NB4 (cell line): ENCODE measurements around the gene MAGI2.
"Not testable (repeated sequence)": the region's sequence is repeated elsewhere in the genome, so short reads cannot be mapped to it uniquely, and the experiment has no call there.

ENCODE experiments used
- DNase-seq: peaks from one replicate; pipeline ENCODE4 v3.0.0; 2010; ENCODE audit warnings: low read depth
- H3K4me3 ChIP-seq: one replicate; pipeline ENCODE4 v1.5.1; 2011; ENCODE audit warnings: mild to moderate bottlenecking, low read depth, low read length, moderate library complexity
- MYC ChIP-seq: IDR thresholded peaks from 2 replicates; pipeline ENCODE4 v1.6.1; 2011; ENCODE audit warnings: low read depth, low read length
- POLR2A ChIP-seq: IDR thresholded peaks from 2 replicates; pipeline ENCODE4 v1.6.1; 2011; ENCODE audit warnings: mild to moderate bottlenecking; ENCODE audit not compliant: insufficient read length; ENCODE audit errors: extremely low read depth
- TF ChIP-seq, protein P1 (sequence below): IDR thresholded peaks from 2 replicates; pipeline ENCODE4 v1.6.1; 2011; ENCODE audit warnings: low read depth, low read length
- TF ChIP-seq, protein P2 (sequence below): IDR thresholded peaks from one replicate; pipeline ENCODE4 v1.5.1; 2012; ENCODE audit warnings: low read depth, low read length

MAGI2 gene

DNA sequence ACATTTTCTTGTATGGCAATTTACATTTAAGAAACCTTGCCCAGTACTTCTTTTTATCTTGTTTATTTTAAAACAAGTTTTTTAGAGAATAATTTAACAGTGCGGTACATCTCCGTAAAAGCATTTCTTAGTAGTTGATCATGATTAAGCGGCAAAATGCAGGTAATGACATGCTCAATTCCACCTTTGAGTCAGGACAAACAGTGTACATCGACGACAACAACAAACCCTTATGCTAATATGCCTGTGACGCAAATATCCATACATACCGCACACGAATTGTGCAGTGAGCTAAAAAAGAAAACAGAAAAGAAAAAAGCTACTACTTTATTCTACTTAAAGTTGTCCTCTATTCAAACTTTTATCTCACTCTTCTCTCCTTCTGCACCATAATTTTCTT is 1.9 kb downstream of the MAGI2 start:
- no peak for DNase-seq
- H3K4me3 ChIP-seq, result no peak overlapping the region

GRCh38 chr7:79442766-79443165 is 10.7 kb downstream of the MAGI2 start:
- not testable (repeated sequence) for DNase-seq, H3K4me3 ChIP-seq

More for the DNA sequence above, 1.9 kb downstream of the MAGI2 start:
- no peak for TF ChIP-seq MYC
- no peak for TF ChIP-seq POLR2A
- TF ChIP-seq, protein P1, sequence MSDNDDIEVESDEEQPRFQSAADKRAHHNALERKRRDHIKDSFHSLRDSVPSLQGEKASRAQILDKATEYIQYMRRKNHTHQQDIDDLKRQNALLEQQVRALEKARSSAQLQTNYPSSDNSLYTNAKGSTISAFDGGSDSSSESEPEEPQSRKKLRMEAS, result no peak
- TF ChIP-seq, protein P2, sequence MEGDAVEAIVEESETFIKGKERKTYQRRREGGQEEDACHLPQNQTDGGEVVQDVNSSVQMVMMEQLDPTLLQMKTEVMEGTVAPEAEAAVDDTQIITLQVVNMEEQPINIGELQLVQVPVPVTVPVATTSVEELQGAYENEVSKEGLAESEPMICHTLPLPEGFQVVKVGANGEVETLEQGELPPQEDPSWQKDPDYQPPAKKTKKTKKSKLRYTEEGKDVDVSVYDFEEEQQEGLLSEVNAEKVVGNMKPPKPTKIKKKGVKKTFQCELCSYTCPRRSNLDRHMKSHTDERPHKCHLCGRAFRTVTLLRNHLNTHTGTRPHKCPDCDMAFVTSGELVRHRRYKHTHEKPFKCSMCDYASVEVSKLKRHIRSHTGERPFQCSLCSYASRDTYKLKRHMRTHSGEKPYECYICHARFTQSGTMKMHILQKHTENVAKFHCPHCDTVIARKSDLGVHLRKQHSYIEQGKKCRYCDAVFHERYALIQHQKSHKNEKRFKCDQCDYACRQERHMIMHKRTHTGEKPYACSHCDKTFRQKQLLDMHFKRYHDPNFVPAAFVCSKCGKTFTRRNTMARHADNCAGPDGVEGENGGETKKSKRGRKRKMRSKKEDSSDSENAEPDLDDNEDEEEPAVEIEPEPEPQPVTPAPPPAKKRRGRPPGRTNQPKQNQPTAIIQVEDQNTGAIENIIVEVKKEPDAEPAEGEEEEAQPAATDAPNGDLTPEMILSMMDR, result no peak

GRCh38 chr7:79436378-79436777 is 17.1 kb downstream of the MAGI2 start:
- TF ChIP-seq POLR2A, result no peak
- TF ChIP-seq, protein P2, result no peak
- TF ChIP-seq, protein P1, result no peak
- no peak for TF ChIP-seq MYC
- DNase-seq, result no peak
- no peak overlapping the region for H3K4me3 ChIP-seq

DNA sequence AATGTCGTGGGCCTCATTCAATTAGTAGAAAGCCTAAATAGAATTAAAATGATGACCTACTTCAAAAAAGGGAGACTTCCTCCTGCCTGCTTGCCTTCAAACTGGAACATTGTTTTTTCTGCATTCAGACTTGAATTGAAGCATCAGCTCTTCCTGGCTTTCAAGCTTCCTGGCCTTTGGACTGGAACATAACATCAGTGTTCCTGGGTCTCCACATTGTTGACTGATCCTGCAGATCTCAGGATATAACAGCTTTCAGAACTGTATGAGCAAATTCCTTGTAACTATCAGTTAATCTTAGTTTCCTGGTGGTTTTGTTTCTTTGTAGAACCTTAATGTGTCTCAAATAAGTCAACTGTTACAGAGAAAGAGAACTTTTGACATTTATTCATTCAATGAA is 18.6 kb downstream of the MAGI2 start:
- TF ChIP-seq MYC (no peak), POLR2A (no peak)
- TF ChIP-seq, protein P1, result no peak
- TF ChIP-seq, protein P2, result no peak
- no peak for DNase-seq
- no peak overlapping the region for H3K4me3 ChIP-seq

GRCh38 chr7:79434098-79434497 is 19.4 kb downstream of the MAGI2 start:
- H3K4me3 ChIP-seq, result no peak overlapping the region
- TF ChIP-seq MYC, result no peak
- TF ChIP-seq, protein P1, result no peak
- TF ChIP-seq, protein P2, result no peak
- no peak for TF ChIP-seq POLR2A
- no peak for DNase-seq

- TF ChIP-seq, protein P2, result no peak
- TF ChIP-seq, protein P1, result no peak
- TF ChIP-seq POLR2A (no peak), MYC (no peak)
- no peak overlapping the region for H3K4me3 ChIP-seq
- no peak for DNase-seq
Measured at GRCh38 chr7:79430391-79430790, 23.1 kb downstream of the MAGI2 start.
